Heart left ventricle (tissue), 16 donors: ENCODE measurements around the gene GALR3. TPM values are rescaled to one million over a fixed set of nuclear protein-coding genes. Genes with fewer than 3 reads are reported as not detected.

Experiments used
- ATAC-seq, 4 donors: fragments of 200-7000 bp; cut with Tn5 transposase; one replicate each; pipeline ENCODE4 v1.9.1; 2020 to 2022; ENCODE audit warnings: moderate library complexity in 4 of 4, mild to moderate bottlenecking in 3 of 4, moderate number of reproducible peaks in 1 of 4
- DNase-seq, 5 donors: peaks; one replicate each; pipeline ENCODE4 v3.0.0-alpha.2; 2020
- H3K27ac ChIP-seq, 12 donors: fragments of 200-600 bp; sonication (generic) in 4 of 12; one replicate each; pipeline versions ENCODE4 v1.5.0 to v1.8.0; 2016 to 2022; ENCODE audit warnings: mild to moderate bottlenecking in 2 of 12
- H3K27me3 ChIP-seq, 9 donors: fragments of 200-600 bp; sonication (generic) in 2 of 9; one replicate each; pipeline versions ENCODE4 v1.5.1 to v1.8.0; 2016 to 2022; ENCODE audit warnings: mild to moderate bottlenecking in 3 of 9
- H3K36me3 ChIP-seq, 9 donors: fragments of 200-600 bp; sonication (generic) in 2 of 9; one replicate each; pipeline versions ENCODE4 v1.5.0 to v1.8.0; 2018 to 2022; ENCODE audit warnings: mild to moderate bottlenecking in 2 of 9
- H3K4me1 ChIP-seq, 12 donors: fragments of 200-600 bp; sonication (generic) in 4 of 12; one replicate each; pipeline versions ENCODE4 v1.5.0 to v1.8.0; 2016 to 2022; ENCODE audit warnings: mild to moderate bottlenecking in 3 of 12
- H3K4me3 ChIP-seq, 12 donors: fragments of 200-600 bp; sonication (generic) in 4 of 12; one replicate each; pipeline versions ENCODE4 v1.5.0 to v1.8.0; 2017 to 2022; ENCODE audit warnings: mild to moderate bottlenecking in 9 of 12, moderate library complexity in 4 of 12
- H3K9me3 ChIP-seq, 12 donors: fragments of 200-600 bp; sonication (generic) in 4 of 12; one replicate each; pipeline versions ENCODE4 v1.5.0 to v1.8.0; 2016 to 2022; ENCODE audit warnings: mild to moderate bottlenecking in 1 of 12
- CTCF ChIP-seq, 12 donors: fragments of 200-600 bp; sonication (generic) in 4 of 12; IDR thresholded peaks; one replicate each; pipeline versions ENCODE4 v1.5.0 to v1.8.0; 2018 to 2022; ENCODE audit warnings: antibody characterized with exemption in 12 of 12, mild to moderate bottlenecking in 5 of 12
- POLR2A ChIP-seq, 2 donors: fragments of 450-650 bp; IDR thresholded peaks; one replicate each; pipeline ENCODE4 v1.6.1; 2017; ENCODE audit warnings: antibody characterized with exemption in 2 of 2, mild to moderate bottlenecking in 2 of 2, moderate library complexity in 2 of 2
- WGBS, 4 donors: extraction: QIAGEN DNeasy Blood & Tissue Kit in 2 of 4; methylation state at CpG; one replicate each; pipeline versions ENCODE4 v1.1.5 to v1.1.7; 2013 to 2018; 5-methylcytosine and 5-hydroxymethylcytosine counted together
- intact Hi-C, 10 donors: fragments of 100-400 bp; cut with DNase I; formaldehyde crosslinking; loops; one replicate each; pipeline versions ENCODE4 v1.11.1 to v1.14.2; 2022
- polyA plus RNA-seq, 2 donors: library from polyadenylated mRNA; stranded (reverse); fragments of 200-250 nt; gene quantifications; one replicate each; pipeline ENCODE4 v1.2.3, GENCODE V29; 2013
- total RNA-seq, 9 donors: library from RNA; depleted of rRNA in 2 of 9; stranded (reverse); fragments of >200 nt in 2 of 9; fragmentation: NEBNext Ultra II Directional in 3 of 9; extraction: Animal tissue kit (Norgen Biotek cat#: 25700) in 3 of 9; gene quantifications; one replicate each; pipeline versions ENCODE4 v1.1.0 to v1.2.4, GENCODE V29; 2016 to 2023
- donor health status: ischemic (EF 13 %, LVEDD 7.1; RV severe dilation, severe dysfunction).
- donor health status: healthy with polysubstance abuse.
- donor health status: DM: no; HTN: yes; CAD: no.
- donor health status: DM: no; HTN: no; CAD: no.
- donor health status: ischemic (EF 25% LVEDD 6.9; RV normal size, moderate dysfunction).
- donor health status: ischemic (EF 25% LVEDD 5.7; RV mildly dilated, moderate dysfunction).
- donor health status: healthy.
- donor health status: DM: yes; HTN: yes; CAD: no.
- donor health status: ischemic (EF 35%, LVEDD 5.7; RV mildly dilated, moderate dysfunction).
- donor health status: nonischemic (EF 11% LVEDD 7.7; RV severe dilation, severe dysfunction).
- donor health status: DM: yes; HTN: yes; CAD: no.
- donor health status: PGD.
- donor health status: ischemic (EF 29% LVEDD 5.4; RV normal size, mild dysfunction).
- donor health status: nonischemic (EF 23%, LVEDD 6.1; RV moderate dilation, normal function).

GALR3 gene
- total and polyA plus RNA-seq, 11 donors: not detected

- Histone ChIP-seq H3K4me1 (peaks cover 2 to 28% (median 18%) of the 10 kb centered on the region in 12 donors), H3K27ac (no peak overlapping the region), H3K9me3 (no peaks in the 10 kb centered on the region), H3K27me3 (peaks cover 0 to 18% (median 0%) of the 10 kb centered on the region in 9 donors), H3K36me3 (peaks cover 0 to 21% (median 8%) of the 10 kb centered on the region in 9 donors), H3K4me3 (no peak overlapping the region)
- 89 to 95% (median 92%) methylated on average over 23 of the region's 23 CpGs for whole genome bisulfite sequencing, 4 donors
- ATAC-seq (no peak), DNase-seq (no peak)
- intact Hi-C loops: loop anchor here (1.0 to 10.0 kb wide), 8 partner anchors 46 to 151 kb away; no protein-coding TSS in a partner anchor
- no peak for TF ChIP-seq CTCF (IDR thresholded peaks at IDR 0.05)
- TF ChIP-seq POLR2A (IDR thresholded peaks at IDR 0.05): no peak
These were observed 6.5 kb upstream of the GALR3 start for GRCh38 chr22:37816543-37817180.

GRCh38 chr22:37817705-37818408 is 5.3 kb upstream of the GALR3 start:
- Histone ChIP-seq H3K4me3 (peak overlapping the region in 10 of 12 donors; percentile 23 to 62 (median 49)), H3K9me3 (no peaks in the 10 kb centered on the region), H3K27me3 (peaks cover 0 to 18% (median 5%) of the 10 kb centered on the region in 9 donors), H3K4me1 (peaks cover 2 to 20% (median 18%) of the 10 kb centered on the region in 12 donors), H3K27ac (peak overlapping the region in 10 of 12 donors; percentile 13 to 84 (median 64)), H3K36me3 (peaks cover 0 to 21% (median 8%) of the 10 kb centered on the region in 9 donors)
- DNase-seq (peak; percentile 80 to 91 (median 86)), ATAC-seq (peak; percentile 89 to 94 (median 92))
- intact Hi-C loops: loop anchor here (1.0 to 10.0 kb wide), 8 partner anchors 45 to 149 kb away; no protein-coding TSS in a partner anchor
- no peak for TF ChIP-seq POLR2A (IDR thresholded peaks at IDR 0.05)
- TF ChIP-seq CTCF (IDR thresholded peaks at IDR 0.05): peak; percentile 92 to 99 (median 97)
- WGBS, 4 donors: 2 to 4% (median 3%) methylated on average over 17 to 29 of the region's 29 CpGs

- peak in 7 of 12 donors; percentile 23 to 55 (median 38) for TF ChIP-seq CTCF (IDR thresholded peaks at IDR 0.05)
- no peak for TF ChIP-seq POLR2A (IDR thresholded peaks at IDR 0.05)
These were observed 4.6 kb upstream of the GALR3 start for GRCh38 chr22:37818409-37819104.

More at GRCh38 chr22:37818409-37819104, 4.6 kb upstream of the GALR3 start:
- ATAC-seq: peak in 3 of 4 donors; percentile 38 to 61 (median 53)
- intact Hi-C loops: loop anchor here in 7 of 10 donors (2.0 to 10.0 kb wide), 5 partner anchors 44 to 149 kb away; no protein-coding TSS in a partner anchor
- DNase-seq: peak; percentile 58 to 87 (median 71)
- Histone ChIP-seq H3K27me3 (peaks cover 0 to 25% (median 5%) of the 10 kb centered on the region in 9 donors), H3K36me3 (peaks cover 0 to 19% (median 8%) of the 10 kb centered on the region in 9 donors), H3K4me1 (peaks cover 2 to 20% (median 18%) of the 10 kb centered on the region in 12 donors), H3K27ac (peak overlapping the region in 3 of 12 donors; percentile 9 to 84 (median 70)), H3K4me3 (peak overlapping the region; percentile 14 to 62 (median 46)), H3K9me3 (no peaks in the 10 kb centered on the region)
- WGBS, 4 donors: 5 to 10% (median 7%) methylated on average over 30 to 68 of the region's 68 CpGs
